Osteoblast (primary cell): ENCODE results near the gene COQ9. TPM values are rescaled to one million over a fixed set of nuclear protein-coding genes. Genes with fewer than 3 reads are reported as not detected.
A peak's percentile ranks its signal among the peaks of the same experiment; 100 is the strongest.
"Not testable (repeated sequence)": the region's sequence is repeated elsewhere in the genome, so short reads cannot be mapped to it uniquely, and the experiment has no call there.

Experiments
- DNase-seq: peaks from one replicate; pipeline ENCODE4 v3.0.0; 2011; ENCODE audit warnings: low spot score, mixed read lengths; ENCODE audit not compliant: insufficient read length; ENCODE audit errors: missing footprints
- H2AFZ ChIP-seq: 2 replicates; pipeline ENCODE4 v1.6.0; 2011; ENCODE audit warnings: mild to moderate bottlenecking, low read length
- H3K27ac ChIP-seq: 2 replicates; pipeline ENCODE4 v1.5.1; 2011; ENCODE audit warnings: mild to moderate bottlenecking, low read depth, low read length, moderate library complexity
- H3K27me3 ChIP-seq: 2 replicates; pipeline ENCODE4 v1.6.0; 2012; ENCODE audit warnings: mild to moderate bottlenecking, control low read depth, inconsistent platforms, low read length, moderate library complexity; ENCODE audit not compliant: insufficient read depth
- H3K36me3 ChIP-seq: 2 replicates; pipeline ENCODE4 v1.5.1; 2011; ENCODE audit warnings: mild to moderate bottlenecking, low read length, control low read depth, moderate library complexity; ENCODE audit not compliant: insufficient read depth
- H3K4me1 ChIP-seq: 2 replicates; pipeline ENCODE4 v1.5.1; 2011; ENCODE audit warnings: mild to moderate bottlenecking, low read length, control low read depth, moderate library complexity; ENCODE audit not compliant: insufficient read depth
- H3K4me2 ChIP-seq: 2 replicates; pipeline ENCODE4 v1.6.0; 2011; ENCODE audit warnings: mild to moderate bottlenecking, low read length; ENCODE audit not compliant: insufficient read depth
- H3K4me3 ChIP-seq: fragments of 200-600 bp; sonication (generic); 3 replicates; pipeline ENCODE4 v1.5.1; 2012; ENCODE audit warnings: mild to moderate bottlenecking, low read length, inconsistent platforms; ENCODE audit not compliant: insufficient read depth
- H3K79me2 ChIP-seq: 2 replicates; pipeline ENCODE4 v1.6.0; 2012; ENCODE audit warnings: mild to moderate bottlenecking, low read length, control low read depth, inconsistent platforms; ENCODE audit not compliant: insufficient read depth
- H3K9me3 ChIP-seq: 2 replicates; pipeline ENCODE4 v1.5.1; 2011; ENCODE audit warnings: low read depth, low read length, control low read depth
- H4K20me1 ChIP-seq: 2 replicates; pipeline ENCODE4 v1.6.0; 2012; ENCODE audit warnings: mild to moderate bottlenecking, low read length, control low read depth; ENCODE audit not compliant: insufficient read depth
- total RNA-seq: library from RNA; depleted of rRNA; stranded (reverse); fragments of >200 nt; gene quantifications from 2 replicates; pipeline ENCODE4 v1.2.3, GENCODE V29; 2012
- TF ChIP-seq, protein P1 (sequence below): IDR thresholded peaks from 2 replicates; pipeline ENCODE4 v1.5.1; 2011; ENCODE audit warnings: mild to moderate bottlenecking, low read depth, low read length, moderate library complexity; ENCODE audit errors: extremely low read depth

The COQ9 gene, protein sequence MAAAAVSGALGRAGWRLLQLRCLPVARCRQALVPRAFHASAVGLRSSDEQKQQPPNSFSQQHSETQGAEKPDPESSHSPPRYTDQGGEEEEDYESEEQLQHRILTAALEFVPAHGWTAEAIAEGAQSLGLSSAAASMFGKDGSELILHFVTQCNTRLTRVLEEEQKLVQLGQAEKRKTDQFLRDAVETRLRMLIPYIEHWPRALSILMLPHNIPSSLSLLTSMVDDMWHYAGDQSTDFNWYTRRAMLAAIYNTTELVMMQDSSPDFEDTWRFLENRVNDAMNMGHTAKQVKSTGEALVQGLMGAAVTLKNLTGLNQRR
- total RNA-seq = 38.6 and 39.8 TPM in 2 replicates

DNA sequence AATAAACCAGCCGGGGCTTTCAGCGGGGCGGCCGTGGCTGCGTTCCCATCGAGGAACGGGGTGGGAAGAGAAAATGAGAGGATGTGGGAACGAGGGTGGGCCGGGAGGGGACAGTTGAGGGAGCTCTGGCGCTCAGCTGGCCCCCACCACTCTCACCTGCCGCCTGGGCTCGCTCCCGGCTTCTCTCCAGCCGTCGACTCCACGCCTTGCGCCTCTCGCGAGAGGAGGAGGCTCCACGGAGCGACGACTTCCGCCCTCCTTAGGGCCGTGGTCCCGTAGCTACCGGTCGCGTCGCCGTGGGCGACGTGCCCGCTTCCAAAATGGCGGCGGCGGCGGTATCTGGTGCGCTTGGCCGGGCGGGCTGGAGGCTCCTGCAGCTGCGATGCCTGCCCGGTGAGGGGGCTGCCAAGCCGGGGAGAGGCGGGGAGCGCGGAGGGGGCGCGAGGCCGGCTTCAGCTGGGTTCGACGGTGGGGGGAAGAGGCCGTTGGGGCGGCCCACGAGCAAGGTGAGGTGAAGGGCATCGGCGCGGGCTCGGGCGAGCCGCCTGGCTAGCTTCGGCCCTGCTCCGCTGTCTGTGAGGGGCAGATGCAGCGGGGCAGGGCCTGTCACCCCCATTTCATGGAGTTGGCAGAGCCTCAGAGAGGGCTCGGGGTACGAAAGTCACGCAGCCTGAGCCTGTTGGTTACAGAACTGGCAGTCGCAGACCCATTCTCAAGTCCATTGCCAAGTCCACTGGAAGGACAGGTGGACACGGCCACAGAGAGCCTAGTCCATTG lies at the start of gene COQ9, which contains the start of gene CIAPIN1:
COQ9 (plus strand) TSS at position 294 of the 777 bp plus-strand sequence; CDS start at position 321, 27 bp downstream.
CIAPIN1 (minus strand) TSS at position 200 of the 777 bp plus-strand sequence. CDS start 6,457 bp downstream, outside the sequence.
- Histone ChIP-seq H3K27ac (peak within 1 kb of the TSS; percentile 90), H3K36me3 (peaks cover 19% of the 10 kb centered on the region), H3K4me3 (peak within 1 kb of the TSS; percentile 94), H3K27me3 (no peaks in the 10 kb centered on the region), H2AFZ (peak within 1 kb of the TSS; percentile 94), H4K20me1 (no peaks in the 10 kb centered on the region), H3K4me2 (peak within 1 kb of the TSS; percentile 100), H3K9me3 (no peaks in the 10 kb centered on the region), H3K79me2 (peaks cover 72% of the 10 kb centered on the region), H3K4me1 (peaks cover 18% of the 10 kb centered on the region)
- TF ChIP-seq, protein P1, sequence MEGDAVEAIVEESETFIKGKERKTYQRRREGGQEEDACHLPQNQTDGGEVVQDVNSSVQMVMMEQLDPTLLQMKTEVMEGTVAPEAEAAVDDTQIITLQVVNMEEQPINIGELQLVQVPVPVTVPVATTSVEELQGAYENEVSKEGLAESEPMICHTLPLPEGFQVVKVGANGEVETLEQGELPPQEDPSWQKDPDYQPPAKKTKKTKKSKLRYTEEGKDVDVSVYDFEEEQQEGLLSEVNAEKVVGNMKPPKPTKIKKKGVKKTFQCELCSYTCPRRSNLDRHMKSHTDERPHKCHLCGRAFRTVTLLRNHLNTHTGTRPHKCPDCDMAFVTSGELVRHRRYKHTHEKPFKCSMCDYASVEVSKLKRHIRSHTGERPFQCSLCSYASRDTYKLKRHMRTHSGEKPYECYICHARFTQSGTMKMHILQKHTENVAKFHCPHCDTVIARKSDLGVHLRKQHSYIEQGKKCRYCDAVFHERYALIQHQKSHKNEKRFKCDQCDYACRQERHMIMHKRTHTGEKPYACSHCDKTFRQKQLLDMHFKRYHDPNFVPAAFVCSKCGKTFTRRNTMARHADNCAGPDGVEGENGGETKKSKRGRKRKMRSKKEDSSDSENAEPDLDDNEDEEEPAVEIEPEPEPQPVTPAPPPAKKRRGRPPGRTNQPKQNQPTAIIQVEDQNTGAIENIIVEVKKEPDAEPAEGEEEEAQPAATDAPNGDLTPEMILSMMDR = no peak
- peak; percentile 97 for DNase-seq

DNA sequence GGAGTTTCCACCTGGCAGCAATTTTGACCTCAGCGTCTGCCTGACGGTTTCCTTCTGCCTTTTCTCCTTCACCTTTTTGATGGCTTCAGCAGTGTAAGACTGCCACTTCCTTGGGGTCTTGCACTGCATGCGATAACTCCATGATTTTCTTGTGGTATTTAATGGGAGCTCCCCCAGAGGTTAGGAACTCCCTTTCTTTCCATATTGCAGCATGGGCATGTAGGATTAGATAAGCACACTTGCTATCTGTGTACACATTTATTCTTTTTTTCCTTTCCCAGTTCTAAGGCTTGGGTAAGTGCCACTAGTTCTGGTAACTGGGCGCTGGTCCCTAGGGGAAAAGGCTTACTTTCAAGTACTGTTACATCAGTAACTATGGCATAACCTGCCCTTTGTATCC lies 49.8 kb upstream of the COQ9 start:
- not testable (repeated sequence) for H3K36me3 ChIP-seq, H4K20me1 ChIP-seq, H2AFZ ChIP-seq, H3K79me2 ChIP-seq, H3K4me2 ChIP-seq, H3K27ac ChIP-seq, H3K4me1 ChIP-seq, H3K27me3 ChIP-seq, H3K4me3 ChIP-seq, DNase-seq, H3K9me3 ChIP-seq

DNA sequence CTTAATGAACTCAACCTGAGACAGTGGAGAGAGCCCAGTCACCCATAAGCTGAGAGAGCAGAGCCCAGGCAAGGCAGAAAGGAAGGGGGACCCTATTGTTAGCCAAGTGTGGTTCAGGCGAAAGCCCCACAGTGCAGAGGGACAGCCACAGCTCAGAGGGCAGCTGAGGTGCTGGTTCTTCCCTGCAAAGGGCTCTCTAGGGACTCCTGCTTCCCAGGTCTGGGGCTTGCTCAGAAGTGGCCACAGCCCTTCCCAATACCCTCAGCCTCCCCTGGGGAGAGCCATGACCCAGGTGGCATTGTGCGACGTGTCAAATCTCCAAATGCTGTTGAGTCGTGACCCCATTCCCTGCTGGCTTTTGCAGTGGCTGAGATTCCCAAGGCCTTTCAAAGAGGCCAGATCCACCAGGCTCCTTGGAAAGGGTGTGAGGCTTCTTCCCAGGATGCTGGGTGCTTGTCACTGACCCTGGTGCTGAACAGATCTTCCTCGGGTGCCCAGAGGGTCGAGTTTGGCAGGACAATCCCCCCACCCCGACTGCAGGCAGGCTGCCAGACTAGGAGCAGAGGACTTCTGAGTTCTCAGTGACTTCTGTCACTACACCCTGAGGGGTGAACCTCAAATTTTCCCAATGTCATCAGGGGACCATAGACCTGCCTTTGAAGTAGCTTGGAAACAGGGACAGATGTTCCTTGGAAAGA lies 45.2 kb upstream of the COQ9 start:
- Histone ChIP-seq H3K27me3 (no peaks in the 10 kb centered on the region), H3K36me3 (no peaks in the 10 kb centered on the region), H2AFZ (no peak overlapping the region), H3K4me3 (no peak overlapping the region), H3K4me1 (no peaks in the 10 kb centered on the region), H3K79me2 (no peaks in the 10 kb centered on the region), H4K20me1 (no peaks in the 10 kb centered on the region), H3K9me3 (no peaks in the 10 kb centered on the region), H3K27ac (no peak overlapping the region), H3K4me2 (no peak overlapping the region)
- TF ChIP-seq, protein P1 = no peak
- no peak for DNase-seq

DNA sequence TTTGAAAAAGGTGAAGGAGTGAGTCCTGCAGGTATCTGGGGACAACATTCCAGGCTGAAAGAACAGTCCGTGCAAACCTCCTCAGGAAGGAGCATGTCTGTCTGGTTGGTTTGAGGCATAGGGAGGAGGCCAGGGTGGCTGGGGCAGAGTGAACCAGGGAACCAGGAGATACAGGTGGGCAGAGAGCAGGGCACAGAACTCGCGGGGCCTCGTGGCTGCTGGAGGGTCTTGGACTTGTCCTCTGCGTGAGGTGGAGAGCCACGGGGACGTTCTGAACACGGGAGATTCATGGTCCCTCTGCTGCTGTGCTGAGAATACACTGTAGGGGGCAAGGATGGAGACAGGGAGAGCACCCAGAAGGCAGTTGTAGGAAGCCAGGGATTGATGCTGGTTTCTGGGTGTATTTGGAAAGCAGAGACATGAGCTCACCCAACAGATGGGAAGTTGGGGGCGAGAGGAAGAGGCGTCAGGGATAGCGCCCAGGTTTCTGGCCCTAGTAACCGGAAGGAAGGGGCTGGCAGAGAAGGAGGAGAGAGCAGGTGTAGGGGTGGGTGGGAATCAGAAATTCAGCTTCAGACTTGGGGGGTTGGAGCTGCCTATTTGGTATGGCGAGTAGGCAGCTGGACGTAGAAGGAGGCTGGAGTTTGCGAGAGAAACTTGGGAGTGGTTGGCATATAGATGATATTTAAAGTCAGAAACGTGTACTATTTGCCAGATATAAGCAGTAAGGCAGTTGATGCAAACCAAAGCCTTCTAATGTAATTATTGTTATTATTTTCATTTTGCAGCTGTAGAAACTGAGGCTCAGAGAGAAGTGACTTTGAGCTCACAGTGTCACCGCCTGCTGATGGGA lies 43.1 kb upstream of the COQ9 start, which contains the start of gene CCL17:
CCL17 (plus strand) TSS at position 803 of the 853 bp plus-strand sequence. CDS start 9,166 bp downstream, outside the sequence.
- no peaks in the 10 kb centered on the region for H4K20me1 ChIP-seq
- no peaks in the 10 kb centered on the region for H3K36me3 ChIP-seq
- no peaks in the 10 kb centered on the region for H3K79me2 ChIP-seq
- no peak within 1 kb of the TSS for H2AFZ ChIP-seq
- H3K4me1 ChIP-seq = no peaks in the 10 kb centered on the region
- no peak within 1 kb of the TSS for H3K27ac ChIP-seq
- no peak for DNase-seq
- TF ChIP-seq, protein P1 = no peak
- no peaks in the 10 kb centered on the region for H3K27me3 ChIP-seq
- no peak within 1 kb of the TSS for H3K4me2 ChIP-seq
- H3K4me3 ChIP-seq = no peak within 1 kb of the TSS
- H3K9me3 ChIP-seq = no peaks in the 10 kb centered on the region
